T-helper 2 cell (primary cell): ENCODE measurements around the gene ZNF143.
A peak's percentile ranks its signal among the peaks of the same experiment; 100 is the strongest.
"Not testable (repeated sequence)": the region's sequence is repeated elsewhere in the genome, so short reads cannot be mapped to it uniquely, and the experiment has no call there.

Experiments
- DNase-seq, 5 experiments: peaks; one replicate each; pipeline versions ENCODE4 v3.0.0 to v3.0.0-alpha.2; 2012 to 2022

Gene ZNF143

DNA sequence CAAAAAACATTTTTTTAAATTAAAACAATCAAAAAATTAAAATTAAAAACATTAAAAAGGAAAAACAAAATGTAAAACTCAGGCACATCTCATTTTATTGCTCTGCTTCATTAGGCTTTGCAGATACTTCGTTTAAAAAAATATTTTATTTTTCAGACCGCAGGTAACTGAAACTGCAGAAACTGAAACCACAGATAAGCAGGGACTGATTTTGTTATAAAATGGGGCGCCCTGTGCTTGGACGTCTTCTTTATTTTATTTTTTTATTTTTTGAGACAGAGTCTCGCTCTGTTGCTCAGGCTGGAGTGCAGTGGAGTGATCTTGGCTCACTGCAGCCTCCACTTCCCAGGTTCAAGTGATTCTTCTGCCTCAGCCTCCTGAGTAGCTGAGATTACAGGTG lies 88.4 kb downstream of the ZNF143 start:
- DNase-seq = not testable (repeated sequence)

DNA sequence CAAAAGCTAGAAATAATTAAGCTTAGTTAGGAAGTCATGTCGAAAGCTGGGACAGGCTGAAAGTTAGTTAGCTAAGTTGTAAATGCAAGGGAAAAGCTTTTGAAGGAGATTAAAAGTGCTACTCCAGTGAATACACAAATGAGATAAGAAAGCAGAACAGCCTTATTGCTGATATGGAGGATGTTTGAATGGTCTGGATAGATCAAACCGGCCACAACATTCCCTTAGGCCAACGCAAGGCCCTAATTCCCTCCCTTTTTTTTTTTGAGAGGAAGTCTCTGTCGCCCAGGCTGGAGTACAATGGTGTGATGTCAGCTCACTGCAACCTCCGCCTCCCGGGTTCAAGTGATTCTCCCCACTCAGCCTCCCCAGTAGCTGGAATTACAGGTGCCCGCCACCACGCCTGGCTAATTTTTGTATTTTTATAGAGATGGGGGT lies 89.4 kb downstream of the ZNF143 start:
- no peak for DNase-seq

DNA sequence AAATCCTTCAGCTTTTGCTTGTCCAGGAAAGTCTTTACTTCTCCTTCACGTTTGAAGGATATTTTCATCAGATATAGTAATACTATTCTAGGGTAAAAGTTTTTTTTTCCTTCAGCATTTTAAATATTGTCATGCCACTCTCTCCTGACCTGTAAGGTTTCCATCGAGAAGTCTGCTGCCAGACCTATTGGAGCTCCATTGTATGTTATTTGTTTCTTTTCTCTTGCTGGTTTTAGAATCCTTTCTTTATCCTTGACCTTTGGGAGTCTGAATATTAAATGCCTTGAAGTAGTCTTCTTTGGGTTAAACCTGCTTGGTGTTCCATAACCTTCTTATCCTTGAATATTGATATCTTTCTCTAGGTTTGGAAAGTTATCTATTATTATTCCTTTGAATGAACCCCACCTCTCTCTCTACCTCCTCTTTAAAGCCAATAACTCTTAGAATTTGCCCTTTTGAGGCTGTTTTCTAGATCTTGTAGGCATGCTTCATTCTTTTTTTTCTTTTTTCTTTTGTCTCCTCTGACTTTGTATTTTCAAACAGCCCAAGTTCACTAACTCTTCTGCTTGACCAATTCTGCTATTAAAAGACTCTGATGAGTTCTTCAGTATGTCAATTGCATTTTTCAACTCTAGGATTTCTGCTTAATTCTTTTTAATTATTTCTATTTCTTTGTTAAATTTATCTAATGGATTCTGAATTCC lies 100.6 kb downstream of the ZNF143 start:
- DNase-seq = no peak

DNA sequence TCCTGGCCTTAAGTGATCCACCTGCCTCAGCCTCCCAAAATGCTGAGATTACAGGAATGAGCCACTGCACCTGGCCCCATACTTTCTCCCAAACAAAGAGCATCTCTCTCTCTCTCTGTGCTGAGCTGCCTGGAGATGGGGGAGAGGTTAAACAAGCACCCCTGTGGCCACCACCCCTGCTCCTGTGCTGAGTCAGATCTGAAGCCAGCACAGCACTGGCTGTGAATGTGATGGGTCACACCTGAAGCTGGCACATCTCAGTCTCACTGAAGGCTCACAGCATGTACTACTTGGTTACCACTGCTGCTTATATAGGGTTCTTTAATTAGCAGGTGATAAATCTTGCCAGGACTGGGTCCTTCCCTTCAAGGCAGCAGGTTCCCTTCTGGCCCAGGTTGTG lies 101.9 kb downstream of the ZNF143 start:
- peak in 1 of 5 experiments; percentile 83 for DNase-seq

DNA sequence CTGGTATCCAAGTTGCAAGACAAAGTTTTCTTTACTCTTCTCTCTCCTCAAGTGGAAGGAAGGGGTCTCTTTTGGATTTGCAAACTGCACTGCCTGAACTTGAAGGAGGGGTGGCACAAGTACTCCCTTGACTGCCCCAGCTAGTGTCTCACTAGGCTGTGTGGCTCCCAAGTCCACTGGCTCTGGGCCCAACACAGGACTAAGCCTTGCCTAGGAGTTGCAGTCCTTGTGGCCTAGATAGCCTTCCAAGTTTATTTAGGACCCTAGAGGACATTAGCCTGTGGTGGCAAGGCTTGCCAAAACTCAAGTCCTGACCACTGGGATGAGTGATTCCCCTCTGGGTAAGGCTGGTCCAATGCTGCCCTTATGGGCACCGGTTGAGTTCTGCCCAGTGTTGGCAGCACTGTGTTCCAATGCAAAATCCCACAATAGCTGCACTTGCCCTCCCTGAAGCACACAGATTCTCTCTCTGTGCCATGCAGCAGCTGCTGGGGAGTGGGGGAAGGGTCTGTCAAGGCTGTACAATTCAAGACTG lies 102.5 kb downstream of the ZNF143 start:
- DNase-seq = no peak

DNA sequence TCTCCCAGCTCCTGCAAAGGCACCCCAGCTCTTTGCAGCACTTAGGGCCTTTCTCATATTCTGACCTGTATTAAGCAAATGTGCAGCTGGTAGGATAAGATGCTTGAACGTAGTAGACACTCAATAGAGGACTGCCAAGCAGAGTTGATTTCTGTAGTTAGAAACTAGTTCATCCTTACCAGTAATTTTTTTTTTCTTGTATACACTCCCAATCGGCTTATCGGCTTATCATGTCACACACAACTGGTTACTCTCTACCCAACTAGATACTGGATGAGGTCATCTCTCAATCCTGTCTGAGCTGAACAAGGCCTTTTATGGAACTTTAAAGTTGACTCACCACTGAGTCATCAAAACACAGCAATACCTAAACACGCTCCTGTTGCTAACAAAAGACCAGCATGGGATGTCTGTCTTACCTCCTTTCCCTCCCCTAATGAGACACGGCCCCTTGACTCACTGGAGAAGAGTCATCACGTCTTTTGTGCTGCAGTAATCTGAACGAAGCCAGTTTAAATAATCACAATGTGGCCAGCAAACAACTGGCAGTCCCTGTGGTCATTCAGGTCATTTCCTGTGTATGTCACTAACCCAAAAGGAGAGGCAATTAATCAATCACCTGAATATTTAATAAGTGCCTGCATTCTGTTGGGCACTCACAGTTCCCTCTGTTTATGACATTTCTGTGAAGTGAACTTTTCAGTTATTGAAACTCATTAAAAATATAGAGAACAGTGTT lies 105.2 kb downstream of the ZNF143 start:
- peak in 2 of 5 experiments; percentile 27 to 97 for DNase-seq

DNA sequence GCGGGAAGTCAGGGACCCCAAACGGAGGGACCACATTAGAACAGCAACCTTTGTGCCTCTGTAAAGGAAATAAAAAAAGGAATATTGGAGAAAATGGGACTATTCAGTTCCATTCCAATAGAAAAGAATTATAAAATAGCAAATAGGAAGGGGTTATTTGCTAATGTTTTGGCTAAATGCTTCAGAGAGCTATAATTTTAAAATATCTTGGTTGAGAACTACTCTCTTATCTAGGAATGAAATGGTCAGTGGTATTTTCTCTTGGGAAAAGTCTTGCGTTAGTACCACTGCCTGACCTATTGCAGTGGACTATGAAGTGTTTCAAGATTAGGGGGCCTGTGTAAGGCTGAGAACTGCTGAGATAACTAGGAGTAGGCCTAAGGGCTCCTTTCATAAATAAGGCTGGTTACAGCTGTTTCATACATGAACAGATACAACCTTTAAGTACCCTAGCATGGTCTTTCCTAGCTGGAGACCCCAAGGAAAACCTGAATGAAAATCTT lies 105.8 kb downstream of the ZNF143 start:
- no peak for DNase-seq

DNA sequence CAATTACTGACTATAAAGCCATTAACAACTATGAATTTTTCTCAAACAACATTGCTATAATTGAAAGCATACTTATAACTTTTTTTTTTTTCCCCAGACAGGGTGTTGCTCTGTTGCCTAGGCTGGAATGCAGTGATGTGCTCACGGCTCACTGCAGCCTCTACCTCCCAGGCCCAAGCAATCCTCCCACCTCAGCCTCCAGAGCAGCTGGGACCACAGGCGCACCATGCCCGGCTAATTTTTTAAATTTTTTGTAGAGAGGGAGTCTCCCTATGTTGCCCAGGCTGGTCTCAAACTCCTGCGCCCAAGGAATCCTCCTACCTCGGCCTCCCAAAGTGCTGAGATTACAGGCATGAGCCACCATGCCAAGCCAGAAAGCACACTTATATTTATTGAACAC lies 106.6 kb downstream of the ZNF143 start:
- DNase-seq = no peak

DNA sequence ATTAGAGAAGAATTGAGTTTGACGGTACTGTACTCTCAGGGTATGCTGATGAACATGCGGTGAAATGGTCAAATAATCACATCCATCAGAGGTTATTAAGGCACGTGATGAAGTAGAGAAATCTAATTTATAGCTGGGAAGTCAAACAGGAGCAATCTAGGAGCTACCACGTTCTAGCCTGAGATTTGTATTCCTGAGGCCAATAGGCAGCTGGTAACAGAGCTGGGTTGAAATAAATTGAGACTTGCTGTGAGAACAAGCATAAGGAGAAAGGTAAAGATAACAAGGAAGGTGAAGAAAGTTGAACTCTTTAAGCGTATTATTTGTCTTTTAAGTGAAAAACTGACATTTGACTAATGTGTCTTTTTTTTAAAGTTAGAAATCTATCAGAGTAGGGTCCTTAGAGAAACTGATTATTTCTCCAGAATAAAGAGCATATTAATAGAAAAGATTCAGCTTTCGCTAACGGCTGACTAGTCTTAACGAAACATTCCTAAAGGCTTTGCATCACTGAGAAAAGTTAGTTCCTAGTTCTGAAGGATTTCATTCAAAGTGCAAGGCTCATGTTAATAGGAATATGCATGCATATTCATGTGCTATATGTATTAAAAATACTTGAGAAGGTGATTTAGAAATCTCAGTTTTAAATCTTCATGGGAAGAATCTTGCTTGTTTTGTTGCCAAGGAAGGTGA lies 107.5 kb downstream of the ZNF143 start:
- no peak for DNase-seq

DNA sequence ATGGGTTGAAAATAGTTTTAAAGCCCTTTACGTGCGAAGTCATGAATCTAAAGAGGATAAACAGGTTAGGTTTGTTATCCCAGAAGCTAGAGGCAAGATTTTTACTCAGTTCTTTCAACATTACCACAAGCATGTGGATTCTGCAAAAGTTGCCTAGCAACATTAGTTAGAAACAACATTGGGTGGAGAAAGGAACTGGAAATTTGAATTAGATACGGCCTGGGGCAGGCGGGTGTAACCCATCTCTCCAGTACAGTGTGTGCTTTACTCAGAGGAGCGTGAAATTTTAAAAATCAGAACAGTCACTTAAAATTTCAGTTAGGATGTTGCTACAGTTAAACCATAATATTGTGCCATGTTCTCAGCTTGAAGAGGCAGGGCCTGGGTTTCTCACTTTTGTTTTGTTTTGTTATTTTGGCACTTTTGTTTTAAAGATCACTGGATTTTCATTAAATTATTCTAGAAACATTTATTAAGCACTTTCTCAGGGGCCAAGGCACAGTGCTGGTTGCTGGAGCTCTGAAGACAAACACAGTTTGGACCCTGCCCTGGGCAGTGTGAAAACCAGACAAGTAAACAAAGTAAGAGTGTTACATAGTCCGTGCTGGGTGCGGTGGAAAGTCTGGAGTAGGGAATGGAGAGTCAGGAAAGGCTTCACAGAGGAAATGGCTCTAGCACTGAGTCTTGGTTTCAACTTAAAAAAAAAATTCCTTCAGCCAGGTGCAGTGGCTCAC lies 108.2 kb downstream of the ZNF143 start:
- peak in 1 of 5 experiments; percentile 73 for DNase-seq

DNA sequence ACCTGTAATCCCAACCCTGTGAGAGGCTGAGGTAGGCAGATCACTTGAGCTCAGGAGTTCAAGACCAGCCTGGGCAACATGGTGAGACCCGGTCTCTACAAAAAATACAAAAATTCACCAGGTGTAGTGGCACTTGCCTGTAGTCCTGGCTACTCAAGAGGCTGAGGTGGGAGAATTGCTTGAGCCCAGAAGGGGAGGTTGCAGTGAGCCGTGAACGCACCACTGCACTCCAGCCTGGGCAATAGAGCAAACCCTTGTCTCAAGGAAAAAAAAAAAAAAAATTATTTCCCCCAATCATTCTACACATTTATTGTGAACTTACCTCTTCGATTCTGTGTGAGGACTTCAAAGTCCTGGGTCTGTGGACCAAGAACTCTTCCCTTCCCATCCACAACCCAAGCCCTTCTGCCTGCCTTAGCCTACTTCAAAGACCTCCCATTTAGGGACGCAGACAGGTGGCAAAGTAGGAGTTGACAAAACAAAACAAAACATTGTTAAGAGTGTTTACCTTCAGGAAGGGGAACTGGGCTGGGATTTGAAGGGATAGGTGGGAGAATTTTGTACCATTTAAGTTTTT lies 108.9 kb downstream of the ZNF143 start:
- DNase-seq = no peak

DNA sequence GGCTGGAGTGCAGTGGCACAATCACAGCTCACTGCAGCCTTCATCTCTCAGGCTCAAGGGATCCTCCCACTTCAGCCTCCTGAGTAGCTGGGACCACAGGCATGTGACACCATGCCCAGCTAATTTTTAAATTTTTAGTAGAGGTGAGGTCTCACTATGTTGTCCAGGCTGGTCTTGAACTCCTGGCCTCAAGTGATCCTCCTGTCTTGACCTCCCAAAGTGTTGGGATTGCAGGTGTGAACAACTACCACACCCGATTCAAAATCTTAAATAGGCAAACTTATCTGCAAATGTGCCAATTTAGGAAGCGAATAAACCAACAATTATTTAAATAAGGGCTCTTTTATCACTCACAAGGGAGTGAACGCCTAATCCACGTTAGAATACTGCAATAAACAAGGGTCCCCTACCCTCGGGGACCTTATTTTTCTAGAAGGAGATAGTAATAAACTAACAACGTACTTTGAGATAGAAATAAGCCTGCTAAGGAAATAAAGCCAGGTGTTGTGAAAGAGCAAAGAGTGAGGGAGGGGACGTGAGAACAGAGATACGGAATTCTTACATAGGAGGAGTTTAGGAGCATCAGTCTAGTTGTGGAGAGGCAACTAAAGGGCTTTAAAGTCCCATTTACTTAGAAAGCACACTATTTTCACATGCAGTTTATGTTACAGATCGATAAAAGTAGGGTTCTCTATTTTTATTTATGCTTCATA lies 109.7 kb downstream of the ZNF143 start:
- DNase-seq = no peak

DNA sequence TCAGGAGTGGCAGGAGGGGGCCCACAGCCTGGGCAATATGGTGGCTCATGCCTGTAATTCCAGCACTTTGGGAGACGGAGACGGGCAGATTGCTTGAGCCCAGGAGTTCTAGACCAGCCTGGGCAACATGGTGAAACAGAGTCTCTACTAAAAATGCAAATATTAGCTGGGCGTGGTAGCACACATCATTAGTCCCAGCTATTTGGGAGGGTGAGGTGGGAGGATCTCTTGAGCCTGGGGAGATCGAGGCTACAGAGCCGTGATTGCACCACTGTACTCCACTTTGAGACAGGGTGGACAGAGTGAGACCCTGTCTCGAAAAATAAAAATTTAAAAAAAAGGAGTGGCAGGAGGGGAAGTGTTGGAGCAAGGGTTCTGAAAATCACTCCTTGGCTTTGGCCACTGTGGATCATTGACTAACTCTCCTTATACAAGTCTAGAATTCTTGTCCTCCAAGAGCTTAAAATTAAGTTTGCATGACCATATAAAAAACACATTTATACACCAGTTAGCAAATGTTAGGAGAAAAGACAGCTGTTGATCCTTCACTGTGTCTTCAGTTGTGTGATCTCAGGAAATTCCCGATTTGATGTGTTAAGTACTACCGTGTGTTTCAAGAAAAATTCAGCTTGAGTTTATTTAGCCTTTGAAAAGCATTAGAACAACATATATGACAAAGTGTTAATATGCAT lies 110.4 kb downstream of the ZNF143 start:
- DNase-seq = no peak

DNA sequence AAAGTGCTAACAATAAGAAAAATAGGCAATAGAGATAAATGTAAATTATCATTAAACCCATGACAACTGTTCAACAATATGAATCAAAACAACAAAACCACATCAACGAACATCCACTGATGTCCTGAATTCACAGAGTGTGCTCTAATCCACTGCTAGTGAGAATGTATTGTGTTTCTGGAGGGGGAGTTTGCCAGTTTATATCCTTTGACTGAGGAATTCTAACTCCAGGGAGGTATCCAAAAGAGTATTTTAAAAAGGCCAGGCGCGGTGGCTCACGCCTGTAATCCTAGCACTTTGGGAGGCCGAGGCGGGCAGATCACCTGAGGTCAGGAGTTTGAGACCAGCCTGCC lies 110.9 kb downstream of the ZNF143 start:
- no peak for DNase-seq

DNA sequence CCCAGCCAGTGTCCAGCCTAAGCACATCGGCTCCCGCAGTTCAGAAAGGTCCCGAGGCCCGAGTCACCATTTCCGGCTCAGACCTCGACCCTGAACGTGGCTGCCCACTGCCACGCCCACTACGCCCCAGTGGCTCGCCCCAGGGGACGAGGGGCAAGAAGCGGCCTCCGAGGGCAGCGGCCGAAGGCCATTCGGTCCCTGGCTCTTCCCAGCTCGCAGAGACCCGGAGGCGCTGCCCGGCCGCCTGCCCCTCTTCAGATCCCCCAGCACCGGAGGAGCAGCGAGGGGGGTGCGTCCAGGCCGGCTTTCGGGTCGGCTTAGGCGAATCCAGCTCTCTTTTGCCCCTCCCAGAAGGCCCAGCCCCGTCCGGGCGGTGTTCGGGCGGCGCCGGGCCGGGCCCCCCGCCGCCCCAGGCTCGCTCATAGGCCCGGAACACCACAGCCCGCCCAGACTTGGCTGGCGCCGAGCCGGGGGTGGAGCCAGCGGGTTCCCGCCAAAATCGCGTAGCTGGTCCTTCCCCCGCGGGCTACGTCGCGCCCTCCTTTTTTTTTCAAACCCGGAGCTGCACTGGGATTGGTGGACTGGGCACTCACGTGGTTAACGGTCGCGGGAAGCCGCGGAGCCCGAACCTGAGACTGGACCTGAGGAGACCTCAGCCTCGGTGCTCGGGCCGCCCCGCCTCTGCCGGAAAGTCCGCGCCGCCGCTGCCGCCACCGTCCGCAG lies 112.4 kb downstream of the ZNF143 start, which contains the start of gene WEE1:
WEE1 (plus strand) TSS at position 619 of the 723 bp plus-strand sequence. CDS start 264 bp downstream, outside the sequence.
- DNase-seq = peak; percentile 92 to 98 (median 95)

DNA sequence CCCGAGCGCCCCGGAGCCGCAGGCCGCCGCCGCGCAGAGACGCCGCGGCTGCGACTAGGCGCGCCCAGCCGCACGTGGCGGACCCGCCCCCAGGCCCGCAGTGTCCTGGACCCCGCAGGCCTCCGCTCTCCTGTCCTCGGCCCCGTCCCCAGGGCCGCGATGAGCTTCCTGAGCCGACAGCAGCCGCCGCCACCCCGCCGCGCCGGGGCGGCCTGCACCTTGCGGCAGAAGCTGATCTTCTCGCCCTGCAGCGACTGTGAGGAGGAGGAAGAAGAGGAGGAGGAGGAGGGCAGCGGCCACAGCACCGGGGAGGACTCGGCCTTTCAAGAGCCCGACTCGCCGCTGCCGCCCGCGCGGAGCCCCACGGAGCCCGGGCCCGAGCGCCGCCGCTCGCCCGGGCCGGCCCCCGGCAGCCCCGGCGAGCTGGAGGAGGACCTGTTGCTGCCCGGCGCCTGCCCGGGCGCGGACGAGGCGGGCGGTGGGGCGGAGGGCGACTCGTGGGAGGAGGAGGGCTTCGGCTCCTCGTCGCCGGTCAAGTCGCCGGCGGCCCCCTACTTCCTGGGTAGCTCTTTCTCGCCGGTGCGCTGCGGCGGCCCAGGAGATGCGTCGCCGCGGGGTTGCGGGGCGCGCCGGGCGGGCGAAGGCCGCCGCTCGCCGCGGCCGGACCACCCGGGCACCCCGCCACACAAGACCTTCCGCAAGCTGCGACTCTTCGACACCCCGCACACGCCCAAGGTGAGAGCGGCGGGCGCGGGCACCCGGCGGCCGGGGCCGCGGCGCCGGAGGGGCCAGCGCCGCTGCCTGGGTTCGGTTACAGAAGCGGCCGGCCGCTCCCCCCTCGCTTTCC lies 113.2 kb downstream of the ZNF143 start:
- peak in 1 of 5 experiments; percentile 33 for DNase-seq

DNA sequence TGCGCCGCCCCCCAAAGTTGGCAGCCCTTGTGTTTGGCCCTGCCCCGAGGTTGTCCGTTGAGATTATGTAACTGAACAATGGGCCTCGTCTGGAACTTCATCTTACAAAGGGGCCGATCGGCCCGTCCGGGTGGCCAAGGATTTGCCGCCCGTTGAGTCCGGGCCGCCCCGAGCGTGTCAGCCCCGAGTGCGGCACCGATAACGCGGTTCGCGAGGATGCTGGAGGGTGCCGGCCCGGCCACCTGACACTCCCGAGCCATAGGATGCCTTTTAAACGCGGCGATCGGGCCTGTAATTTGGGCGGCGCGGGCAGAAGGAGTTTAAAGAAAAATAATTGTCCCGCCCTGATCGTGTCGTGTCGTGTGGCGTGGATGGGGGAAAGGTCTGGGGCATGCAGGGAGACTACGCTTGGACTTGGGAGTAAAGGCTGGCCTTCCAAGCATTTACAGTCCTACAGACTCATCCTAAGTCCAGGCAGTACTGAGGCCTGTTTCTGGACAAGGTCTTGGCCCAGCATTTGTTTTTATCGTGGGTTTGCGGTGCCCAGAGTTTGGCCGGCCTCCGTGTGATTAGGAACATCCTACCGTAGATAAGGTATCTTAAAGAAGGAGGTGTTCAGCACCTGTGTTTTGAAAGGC lies 113.9 kb downstream of the ZNF143 start:
- DNase-seq = peak in 2 of 5 experiments; percentile 10 to 49
